Cardiac septum (tissue), 1 donor: ENCODE data around the gene HNRNPLL. TPM values are rescaled to one million over a fixed set of nuclear protein-coding genes. Genes with fewer than 3 reads are reported as not detected.

Source experiments
- DNase-seq: peaks from one replicate; pipeline ENCODE4 v3.0.0-alpha.2; 2020; ENCODE audit warnings: low spot score
- intact Hi-C: fragments of 100-400 bp; cut with DNase I; formaldehyde crosslinking; loops from one replicate; pipeline ENCODE4 v1.14.0; 2022
- total RNA-seq: library from RNA; stranded (reverse); fragmentation: NEBNext Ultra II Directional; extraction: Animal tissue kit (Norgen Biotek cat#: 25700); gene quantifications from one replicate; pipeline ENCODE4 v1.2.1, GENCODE V29; 2021
- donor health status: DM: no; HTN: no; CAD: no.

The HNRNPLL gene
- total RNA-seq, 1 donor from 2014 or later, result 25.1 TPM

- intact Hi-C loops, result loop anchor here (5.0 kb wide), 1 partner anchor 206 kb away; no protein-coding TSS in a partner anchor
- peak; percentile 92 for DNase-seq
These were observed 66.8 kb downstream of the HNRNPLL start for GRCh38 chr2:38535744-38536506.

- DNase-seq, result no peak
- intact Hi-C loops, result loop anchor here (5.0 kb wide), 1 partner anchor 207 kb away; no protein-coding TSS in a partner anchor
These were observed 67.4 kb downstream of the HNRNPLL start for GRCh38 chr2:38535404-38535743.

- no peak for DNase-seq
- intact Hi-C loops, result loop anchor here (5.0 kb wide), 1 partner anchor 207 kb away; no protein-coding TSS in a partner anchor
These were observed 67.9 kb downstream of the HNRNPLL start for GRCh38 chr2:38534746-38535403.

GRCh38 chr2:38533757-38534545 lies 68.8 kb downstream of the HNRNPLL start:
- no peak for DNase-seq
- intact Hi-C loops, result no loop called here

GRCh38 chr2:38533180-38533579 lies 69.5 kb downstream of the HNRNPLL start:
- no peak for DNase-seq
- intact Hi-C loops, result no loop called here

GRCh38 chr2:38532366-38532765 lies 70.4 kb downstream of the HNRNPLL start:
- intact Hi-C loops, result no loop called here
- DNase-seq, result no peak

GRCh38 chr2:38529208-38529607 lies 73.5 kb downstream of the HNRNPLL start:
- no peak for DNase-seq
- intact Hi-C loops, result no loop called here

- intact Hi-C loops, result no loop called here
- DNase-seq, result no peak
These were observed 74.2 kb downstream of the HNRNPLL start for GRCh38 chr2:38528534-38528933.

- no peak for DNase-seq
- intact Hi-C loops, result no loop called here
These were observed 74.7 kb downstream of the HNRNPLL start for GRCh38 chr2:38528008-38528442.

GRCh38 chr2:38527338-38528007 lies 75.3 kb downstream of the HNRNPLL start:
- intact Hi-C loops, result no loop called here
- no peak for DNase-seq

- intact Hi-C loops, result no loop called here
- no peak for DNase-seq
These were observed 76.5 kb downstream of the HNRNPLL start for GRCh38 chr2:38526195-38526594.

- intact Hi-C loops, result no loop called here
- DNase-seq, result no peak
These were observed 78.1 kb downstream of the HNRNPLL start for GRCh38 chr2:38524580-38524979.

GRCh38 chr2:38523728-38524437 lies 78.8 kb downstream of the HNRNPLL start:
- DNase-seq, result no peak
- intact Hi-C loops, result no loop called here

GRCh38 chr2:38522754-38523349 lies 79.9 kb downstream of the HNRNPLL start:
- DNase-seq, result no peak
- intact Hi-C loops, result no loop called here

GRCh38 chr2:38521835-38522234 lies 80.9 kb downstream of the HNRNPLL start:
- intact Hi-C loops, result no loop called here
- DNase-seq, result no peak

- intact Hi-C loops, result no loop called here
- DNase-seq, result no peak
These were observed 85.4 kb downstream of the HNRNPLL start for GRCh38 chr2:38517284-38517683.

- intact Hi-C loops, result no loop called here
- no peak for DNase-seq
These were observed 86.2 kb downstream of the HNRNPLL start for GRCh38 chr2:38516526-38516925.

GRCh38 chr2:38516122-38516521 lies 86.6 kb downstream of the HNRNPLL start:
- DNase-seq, result no peak
- intact Hi-C loops, result no loop called here
